Chondrocyte (in vitro differentiated cells): ENCODE results near the gene ADM2. TPM values are rescaled to one million over a fixed set of nuclear protein-coding genes. Genes with fewer than 3 reads are reported as not detected.

Experiments used
- DNase-seq: peaks from one replicate; pipeline ENCODE4 v3.0.0; 2021; ENCODE audit warnings: mixed read lengths, low spot score
- H3K27ac Mint-ChIP-seq: one replicate; pipeline ENCODE4 v1.8.0; 2021; ENCODE audit warnings: mild to moderate bottlenecking, moderate library complexity, mixed read lengths; ENCODE audit not compliant: unreplicated experiment
- H3K27me3 Mint-ChIP-seq: 2 replicates; pipeline ENCODE4 v1.8.0; 2021; ENCODE audit warnings: low read depth, mixed read lengths
- H3K36me3 Mint-ChIP-seq: 2 replicates; pipeline ENCODE4 v1.8.0; 2021; ENCODE audit warnings: low read depth, mixed read lengths
- H3K4me1 Mint-ChIP-seq: 2 replicates; pipeline ENCODE4 v1.8.0; 2021; ENCODE audit warnings: low read depth, mild to moderate bottlenecking, mixed read lengths
- H3K4me3 Mint-ChIP-seq: one replicate; pipeline ENCODE4 v1.8.0; 2021; ENCODE audit warnings: mild to moderate bottlenecking, moderate library complexity, mixed read lengths; ENCODE audit not compliant: unreplicated experiment
- H3K9me3 Mint-ChIP-seq: 2 replicates; pipeline ENCODE4 v1.8.0; 2021; ENCODE audit warnings: low read depth, mixed read lengths
- CTCF ChIP-seq: fragments of 200-600 bp; sonication (generic); IDR thresholded peaks from 2 replicates; pipeline ENCODE4 v1.5.0; 2021; ENCODE audit warnings: antibody characterized with exemption, mild to moderate bottlenecking, moderate library complexity
- total RNA-seq: library from RNA; stranded (reverse); gene quantifications from 3 replicates; pipeline ENCODE4 v1.2.1, GENCODE V29; 2021

The ADM2 gene
- total RNA-seq, 1 donor from 2014 or later: 46.5 TPM

- TF ChIP-seq CTCF: no peak
- Mint-ChIP-seq H3K27ac (no peak overlapping the region), H3K4me3 (no peak overlapping the region), H3K9me3 (no peaks in the 10 kb centered on the region), H3K27me3 (no peaks in the 10 kb centered on the region), H3K36me3 (peaks cover 2% of the 10 kb centered on the region), H3K4me1 (peaks cover 23% of the 10 kb centered on the region)
- no peak for DNase-seq
Observed at GRCh38 chr22:50488006-50488677, 6.8 kb downstream of the ADM2 start.

GRCh38 chr22:50488886-50489285, 7.5 kb downstream of the ADM2 start:
- H3K27me3 Mint-ChIP-seq: no peaks in the 10 kb centered on the region
- DNase-seq: no peak
- H3K4me3 Mint-ChIP-seq: no peak overlapping the region
- H3K9me3 Mint-ChIP-seq: no peaks in the 10 kb centered on the region
- no peak overlapping the region for H3K27ac Mint-ChIP-seq
- peaks cover 2% of the 10 kb centered on the region for H3K36me3 Mint-ChIP-seq
- H3K4me1 Mint-ChIP-seq: peaks cover 20% of the 10 kb centered on the region
- TF ChIP-seq CTCF: no peak

GRCh38 chr22:50489363-50490243, 8.3 kb downstream of the ADM2 start:
- TF ChIP-seq CTCF: no peak
- peak; percentile 93 for DNase-seq
- Mint-ChIP-seq H3K4me1 (peaks cover 16% of the 10 kb centered on the region), H3K27ac (no peak overlapping the region), H3K27me3 (no peaks in the 10 kb centered on the region), H3K9me3 (no peaks in the 10 kb centered on the region), H3K36me3 (no peaks in the 10 kb centered on the region), H3K4me3 (no peak overlapping the region)

- no peak for DNase-seq
- TF ChIP-seq CTCF: no peak
- Mint-ChIP-seq H3K36me3 (no peaks in the 10 kb centered on the region), H3K4me1 (peaks cover 10% of the 10 kb centered on the region), H3K9me3 (no peaks in the 10 kb centered on the region), H3K27me3 (no peaks in the 10 kb centered on the region), H3K4me3 (no peak overlapping the region), H3K27ac (peak overlapping the region; percentile 72)
Observed at GRCh38 chr22:50490531-50491308, 9.4 kb downstream of the ADM2 start.

- H3K4me3 Mint-ChIP-seq: no peak overlapping the region
Observed at GRCh38 chr22:50497093-50497492, 15.8 kb downstream of the ADM2 start.

More at GRCh38 chr22:50497093-50497492, 15.8 kb downstream of the ADM2 start:
- no peaks in the 10 kb centered on the region for H3K4me1 Mint-ChIP-seq
- no peaks in the 10 kb centered on the region for H3K9me3 Mint-ChIP-seq
- no peak overlapping the region for H3K27ac Mint-ChIP-seq
- DNase-seq: no peak
- no peak for TF ChIP-seq CTCF
- no peaks in the 10 kb centered on the region for H3K27me3 Mint-ChIP-seq
- H3K36me3 Mint-ChIP-seq: peaks cover 3% of the 10 kb centered on the region
